H1 (cell line): ENCODE measurements around the gene CDC42SE1. TPM values are rescaled to one million over a fixed set of nuclear protein-coding genes. Genes with fewer than 3 reads are reported as not detected.

Source experiments
- BRCA1 ChIP-seq: IDR thresholded peaks from 2 replicates; pipeline ENCODE4 v1.6.1; 2012; ENCODE audit warnings: low read depth, low read length, improper control_type of control experiment
- CHD1 ChIP-seq: IDR thresholded peaks from 2 replicates; pipeline ENCODE4 v1.6.1; 2012; ENCODE audit warnings: low read depth, low read length, improper control_type of control experiment
- CHD2 ChIP-seq: IDR thresholded peaks from 2 replicates; pipeline ENCODE4 v1.6.1; 2012; ENCODE audit warnings: low read length, improper control_type of control experiment
- E2F6 ChIP-seq: IDR thresholded peaks from 2 replicates; pipeline ENCODE4 v1.6.1; 2012; ENCODE audit warnings: inconsistent platforms
- EGR1 ChIP-seq: IDR thresholded peaks from 2 replicates; pipeline ENCODE4 v1.6.1; 2011; ENCODE audit warnings: low read depth, low read length, borderline replicate concordance
- EZH2 ChIP-seq: fragments of 200-600 bp; sonication (generic); IDR thresholded peaks from 2 replicates; pipeline ENCODE4 v1.7.1; 2012; ENCODE audit warnings: low read depth, mild to moderate bottlenecking, moderate library complexity, low read length, inconsistent platforms; ENCODE audit not compliant: severe bottlenecking
- GTF2F1 ChIP-seq: IDR thresholded peaks from 2 replicates; pipeline ENCODE4 v1.6.1; 2012; ENCODE audit warnings: low read depth, low read length, improper control_type of control experiment, borderline replicate concordance
- HDAC2 ChIP-seq, 2 experiments: fragments of 300-600 bp in 1 of 2; sonication (generic) in 1 of 2; IDR thresholded peaks; 2 replicates each; pipeline ENCODE4 v1.6.1; 2011 to 2012; ENCODE audit warnings: low read depth in 2 of 2, low read length in 2 of 2, mild to moderate bottlenecking in 2 of 2, moderate library complexity in 2 of 2, borderline replicate concordance in 1 of 2, inconsistent platforms in 1 of 2
- JUN ChIP-seq: IDR thresholded peaks from 2 replicates; pipeline ENCODE4 v1.6.1; 2011; ENCODE audit warnings: low read depth, mild to moderate bottlenecking, improper control_type of control experiment, low read length
- PHF8 ChIP-seq: fragments of 200-600 bp; sonication (generic); conservative IDR thresholded peaks from 2 replicates; pipeline ENCODE4 v1.7.1; 2012; ENCODE audit warnings: low read depth, mild to moderate bottlenecking, inconsistent platforms, low read length, moderate library complexity
- POLR2A ChIP-seq, 2 experiments: IDR thresholded peaks; 1 replicate in 1 of 2; 2 replicates in 1 of 2; pipeline ENCODE4 v1.6.1; 2011; ENCODE audit warnings: low read depth in 2 of 2, low read length in 2 of 2, mild to moderate bottlenecking in 2 of 2; ENCODE audit errors: control extremely low read depth in 1 of 2
- POLR2AphosphoS5 ChIP-seq: IDR thresholded peaks from 2 replicates; pipeline ENCODE4 v1.6.1; 2011; ENCODE audit warnings: low read depth, low read length
- RAD21 ChIP-seq, 2 experiments: IDR thresholded peaks in 1 of 2; conservative IDR thresholded peaks in 1 of 2; 2 replicates each; pipeline ENCODE4 v1.6.1; 2011; ENCODE audit warnings: low read depth in 2 of 2, low read length in 2 of 2, improper control_type of control experiment in 1 of 2, inconsistent platforms in 1 of 2, mild to moderate bottlenecking in 1 of 2, moderate library complexity in 1 of 2
- RNF2 ChIP-seq: fragments of 200-900, 300-1000 bp; sonication (generic); IDR thresholded peaks from 2 replicates; pipeline ENCODE4 v1.7.1; 2016; ENCODE audit warnings: borderline replicate concordance, low read depth, mild to moderate bottlenecking, antibody characterized with exemption, low read length; ENCODE audit not compliant: poor library complexity, severe bottlenecking; ENCODE audit errors: missing control alignments
- TAF1 ChIP-seq: IDR thresholded peaks from 2 replicates; pipeline ENCODE4 v1.6.1; 2011; ENCODE audit warnings: mild to moderate bottlenecking, low read depth, low read length
- TAF7 ChIP-seq: optimal IDR thresholded peaks from 2 replicates; pipeline ENCODE3; 2011; ENCODE audit warnings: low read depth, mild to moderate bottlenecking, inconsistent platforms, low read length, moderate library complexity, borderline replicate concordance
- TBP ChIP-seq: IDR thresholded peaks from 2 replicates; pipeline ENCODE4 v1.6.1; 2011; ENCODE audit warnings: low read depth, low read length, improper control_type of control experiment
- TEAD4 ChIP-seq: IDR thresholded peaks from 2 replicates; pipeline ENCODE4 v1.6.1; 2012; ENCODE audit warnings: low read depth, low read length, inconsistent platforms, mixed read lengths
- USF2 ChIP-seq: IDR thresholded peaks from 2 replicates; pipeline ENCODE4 v1.6.1; 2011; ENCODE audit warnings: low read length, improper control_type of control experiment
- polyA plus RNA-seq, 7 experiments: library from polyadenylated mRNA; depleted of rRNA in 3 of 7; stranded (reverse) in 5 of 7; unstranded in 2 of 7; fragments of >200 nt in 5 of 7; fragments of 200-250 nt in 2 of 7; gene quantifications; 1 replicate in 5 of 7; 2 replicates in 1 of 7; 4 replicates in 1 of 7; pipeline versions ENCODE4 v1.2.1 to v1.2.3, GENCODE V29; 2011 to 2013; ENCODE audit warnings: missing spikeins in 2 of 7, mixed read lengths in 2 of 7
- total RNA-seq: library from RNA; stranded (reverse); fragmentation: NEBNext Ultra II Directional; extraction: Animal tissue kit (Norgen Biotek cat#: 25700); gene quantifications from 2 replicates; pipeline ENCODE4 v1.2.1, GENCODE V29; 2021

The CDC42SE1 gene
- total and polyA plus RNA-seq, 2 of the 8 experiments (the other 6 are each of a cell fraction or from before 2014, with no cell fraction given), result 30.5 to 74.1 TPM

GRCh38 chr1:151008244-151009205 lies 50.9 kb downstream of the CDC42SE1 start, which contains the start of gene PRUNE1 (continued):
- TF ChIP-seq CHD1 (no peak; the same call in 1 of the 2 replicates), RAD21 (IDR thresholded peaks at IDR 0.05 in 1 of 2, conservative IDR thresholded peaks at IDR 0.05 in 1 of 2; ENCODE audit: low read depth in 2 of 2, low read length in 2 of 2) (no peak), POLR2A (IDR thresholded peaks at IDR 0.05; ENCODE audit: control extremely low read depth in 1 of 2, low read depth in 2 of 2, low read length in 2 of 2) (peak in 1 of 2 experiments; percentile 35; a peak in 1 of 3 replicates), JUN (no peak), E2F6 (peak; percentile 71), TEAD4 (no peak), POLR2AphosphoS5 (peak; percentile 35; the same call in 1 of the 2 replicates), USF2 (no peak), TAF1 (no peak; the same call in 1 of the 2 replicates), CHD2 (no peak; the same call in 1 of the 2 replicates), HDAC2 (IDR thresholded peaks at IDR 0.05; ENCODE audit: borderline replicate concordance in 1 of 2, low read depth in 2 of 2, low read length in 2 of 2) (0 out of 4 replicates have a peak, but pooled peaks of 1 of the 2 experiments have one; percentile 42), GTF2F1 (no peak), TBP (peak; percentile 45), PHF8 (peak; percentile 70), EZH2 (no peak), TAF7 (no peak), RNF2 (no peak), BRCA1 (no peak), EGR1 (no peak)
